A673 (cell line): ENCODE measurements around the gene CLEC4M.
"Not testable (repeated sequence)": the region's sequence is repeated elsewhere in the genome, so short reads cannot be mapped to it uniquely, and the experiment has no call there.

Source experiments
- EZH2 ChIP-seq: fragments of 200-600 bp; sonication (generic); IDR thresholded peaks from 2 replicates; pipeline ENCODE4 v1.6.1; 2017; ENCODE audit warnings: borderline replicate concordance, low read depth, mild to moderate bottlenecking, mixed read lengths, antibody characterized with exemption, low read length; ENCODE audit not compliant: poor library complexity, severe bottlenecking
- TF ChIP-seq, protein P1 (sequence below): fragments of 300-800, 200-600 bp; sonication (generic); conservative IDR thresholded peaks from 2 replicates; pipeline ENCODE4 v1.5.1; 2017; ENCODE audit warnings: low read depth, mild to moderate bottlenecking, antibody characterized with exemption, low read length, moderate library complexity, mixed read lengths

DNA sequence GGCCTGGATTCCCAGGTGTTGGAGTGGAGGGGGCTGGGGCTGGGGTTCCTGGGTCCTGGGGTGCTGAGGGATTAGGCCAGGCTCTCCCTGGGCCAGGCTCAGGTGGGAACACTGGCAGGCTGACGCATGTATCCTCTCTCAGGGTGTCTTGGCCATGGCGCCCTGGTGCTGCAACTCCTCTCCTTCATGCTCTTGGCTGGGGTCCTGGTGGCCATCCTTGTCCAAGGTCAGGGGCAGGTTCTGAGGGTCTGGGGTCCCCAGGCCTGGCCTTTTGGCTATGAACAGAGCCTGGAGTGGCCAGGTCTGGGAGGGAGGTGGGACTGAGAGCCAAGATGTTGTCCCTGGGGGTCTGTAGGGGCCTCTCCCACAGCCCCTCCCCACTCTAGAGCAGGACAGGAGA, 2.0 kb downstream of the CLEC4M start:
- TF ChIP-seq, protein P1, sequence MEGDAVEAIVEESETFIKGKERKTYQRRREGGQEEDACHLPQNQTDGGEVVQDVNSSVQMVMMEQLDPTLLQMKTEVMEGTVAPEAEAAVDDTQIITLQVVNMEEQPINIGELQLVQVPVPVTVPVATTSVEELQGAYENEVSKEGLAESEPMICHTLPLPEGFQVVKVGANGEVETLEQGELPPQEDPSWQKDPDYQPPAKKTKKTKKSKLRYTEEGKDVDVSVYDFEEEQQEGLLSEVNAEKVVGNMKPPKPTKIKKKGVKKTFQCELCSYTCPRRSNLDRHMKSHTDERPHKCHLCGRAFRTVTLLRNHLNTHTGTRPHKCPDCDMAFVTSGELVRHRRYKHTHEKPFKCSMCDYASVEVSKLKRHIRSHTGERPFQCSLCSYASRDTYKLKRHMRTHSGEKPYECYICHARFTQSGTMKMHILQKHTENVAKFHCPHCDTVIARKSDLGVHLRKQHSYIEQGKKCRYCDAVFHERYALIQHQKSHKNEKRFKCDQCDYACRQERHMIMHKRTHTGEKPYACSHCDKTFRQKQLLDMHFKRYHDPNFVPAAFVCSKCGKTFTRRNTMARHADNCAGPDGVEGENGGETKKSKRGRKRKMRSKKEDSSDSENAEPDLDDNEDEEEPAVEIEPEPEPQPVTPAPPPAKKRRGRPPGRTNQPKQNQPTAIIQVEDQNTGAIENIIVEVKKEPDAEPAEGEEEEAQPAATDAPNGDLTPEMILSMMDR: not testable (repeated sequence)
- not testable (repeated sequence) for TF ChIP-seq EZH2
